ENCODE results near the gene ZFP42. TPM values are rescaled to one million over a fixed set of nuclear protein-coding genes. Genes with fewer than 3 reads are reported as not detected.

Gene ZFP42
- total RNA-seq, 2 experiments from 2014 or later: not detected

DNA sequence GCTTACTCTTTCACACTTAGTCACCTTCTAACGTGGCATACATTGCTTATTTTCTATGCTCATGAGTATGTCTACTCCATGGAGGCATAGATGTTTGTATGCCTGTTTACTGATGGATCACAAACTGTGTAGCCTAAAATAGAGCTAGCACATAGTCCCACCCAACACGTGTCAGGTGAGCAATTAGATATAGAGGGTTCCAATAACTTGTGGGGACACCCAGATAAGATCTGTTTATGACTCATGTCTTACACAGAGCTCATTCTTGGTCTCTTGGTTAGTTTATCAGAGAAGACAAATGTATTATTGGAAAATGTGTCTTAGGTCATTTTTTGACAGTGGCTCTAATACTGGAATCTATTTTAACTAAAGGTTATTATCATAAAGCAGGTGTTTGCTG lies 6.8 kb downstream of the ZFP42 start:
- Mint-ChIP-seq H3K27ac (no peak overlapping the region), H3K4me3 (no peak overlapping the region), H3K4me1 (no peaks in the 10 kb centered on the region), H3K36me3 (ENCODE audit: low read depth) (no peaks in the 10 kb centered on the region), H3K27me3 (peaks cover 3% of the 10 kb centered on the region), H3K9me3 (ENCODE audit: low read depth) (peaks cover 2% of the 10 kb centered on the region)
- ChIA-PET POLR2A (no interaction called here), CTCF (no interaction called here)
- no peak for DNase-seq
- intact Hi-C loops (cut with DNase I, micrococcal nuclease): no loop called here
- no peak for ATAC-seq

DNA sequence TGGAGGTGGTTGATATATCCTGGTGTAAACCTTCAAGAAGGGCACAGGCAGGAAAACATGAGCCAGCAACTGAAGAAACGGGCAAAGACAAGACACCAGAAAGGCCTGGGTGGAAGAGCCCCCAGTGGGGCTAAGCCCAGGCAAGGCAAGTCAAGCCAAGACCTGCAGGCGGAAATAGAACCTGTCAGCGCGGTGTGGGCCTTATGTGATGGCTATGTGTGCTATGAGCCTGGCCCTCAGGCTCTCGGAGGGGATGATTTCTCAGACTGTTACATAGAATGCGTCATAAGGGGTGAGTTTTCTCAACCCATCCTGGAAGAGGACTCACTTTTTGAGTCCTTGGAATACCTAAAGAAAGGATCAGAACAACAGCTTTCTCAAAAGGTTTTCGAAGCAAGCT lies 7.2 kb downstream of the ZFP42 start:
- no peaks in the 10 kb centered on the region for H3K4me1 Mint-ChIP-seq
- no peak overlapping the region for H3K4me3 Mint-ChIP-seq
- H3K9me3 Mint-ChIP-seq (ENCODE audit: low read depth): no peaks in the 10 kb centered on the region
- H3K36me3 Mint-ChIP-seq (ENCODE audit: low read depth): no peaks in the 10 kb centered on the region
- ATAC-seq (no peak), DNase-seq (no peak)
- POLR2A ChIA-PET: no interaction called here
- no peaks in the 10 kb centered on the region for H3K27me3 Mint-ChIP-seq
- intact Hi-C loops (cut with DNase I, micrococcal nuclease): no loop called here
- no peak overlapping the region for H3K27ac Mint-ChIP-seq
- CTCF ChIA-PET: no interaction called here

- intact Hi-C loops (cut with DNase I, micrococcal nuclease): no loop called here
- DNase-seq (no peak), ATAC-seq (no peak)
- CTCF ChIA-PET: no interaction called here
- no peak overlapping the region for H3K4me3 Mint-ChIP-seq
- no peaks in the 10 kb centered on the region for H3K4me1 Mint-ChIP-seq
- POLR2A ChIA-PET: no interaction called here
- no peaks in the 10 kb centered on the region for H3K27me3 Mint-ChIP-seq
- peaks cover 7% of the 10 kb centered on the region for H3K9me3 Mint-ChIP-seq (ENCODE audit: low read depth)
- no peak overlapping the region for H3K27ac Mint-ChIP-seq
- H3K36me3 Mint-ChIP-seq (ENCODE audit: low read depth): no peaks in the 10 kb centered on the region
Observed at GRCh38 chr4:188005561-188005960, 10.0 kb downstream of the ZFP42 start.

- ChIA-PET CTCF (interaction anchor here (0.6 kb wide), 1 partner anchor 31 kb away, joined by 3 read pairs; no protein-coding TSS in a partner anchor), POLR2A (no interaction called here)
- Mint-ChIP-seq H3K27ac (no peak overlapping the region), H3K9me3 (ENCODE audit: low read depth) (peaks cover 7% of the 10 kb centered on the region), H3K36me3 (ENCODE audit: low read depth) (no peaks in the 10 kb centered on the region), H3K4me1 (no peaks in the 10 kb centered on the region), H3K27me3 (no peaks in the 10 kb centered on the region), H3K4me3 (no peak overlapping the region)
- ATAC-seq (no peak), DNase-seq (no peak)
- intact Hi-C loops (cut with DNase I, micrococcal nuclease): no loop called here
Observed at GRCh38 chr4:188006285-188006848, 10.8 kb downstream of the ZFP42 start.

DNA sequence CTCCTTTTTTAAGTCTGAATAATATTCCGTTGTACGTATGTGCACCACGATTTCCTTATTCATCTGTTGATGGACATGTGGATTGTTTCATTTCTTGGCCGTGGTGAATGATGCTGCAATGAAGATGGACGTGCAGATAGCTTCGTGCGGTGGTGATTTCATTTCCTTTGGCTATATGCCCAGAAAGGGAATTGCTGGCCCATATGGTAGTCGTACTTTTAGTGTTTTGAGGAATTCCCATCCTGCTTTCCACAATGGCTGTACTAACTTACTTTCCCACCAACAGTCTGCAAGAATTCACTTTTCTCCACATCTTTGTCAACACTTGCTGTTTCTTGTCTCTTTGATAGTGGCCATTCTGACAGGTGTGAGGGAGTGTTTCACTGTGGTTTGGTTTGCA lies 12.8 kb downstream of the ZFP42 start:
- CTCF ChIA-PET: no interaction called here
- Mint-ChIP-seq H3K27ac (no peak overlapping the region), H3K4me1 (no peaks in the 10 kb centered on the region), H3K27me3 (no peaks in the 10 kb centered on the region), H3K4me3 (no peak overlapping the region), H3K9me3 (ENCODE audit: low read depth) (peaks cover 7% of the 10 kb centered on the region), H3K36me3 (ENCODE audit: low read depth) (no peaks in the 10 kb centered on the region)
- ATAC-seq: no peak
- no peak for DNase-seq
- POLR2A ChIA-PET: no interaction called here
- intact Hi-C loops (cut with DNase I, micrococcal nuclease): no loop called here

GRCh38 chr4:188012426-188012945 lies 16.9 kb downstream of the ZFP42 start:
- H3K4me1 Mint-ChIP-seq: no peaks in the 10 kb centered on the region
- H3K36me3 Mint-ChIP-seq (ENCODE audit: low read depth): no peaks in the 10 kb centered on the region
- DNase-seq (no peak), ATAC-seq (no peak)
- H3K4me3 Mint-ChIP-seq: no peak overlapping the region
- POLR2A ChIA-PET: no interaction called here
- CTCF ChIA-PET: no interaction called here
- no peaks in the 10 kb centered on the region for H3K27me3 Mint-ChIP-seq
- H3K9me3 Mint-ChIP-seq (ENCODE audit: low read depth): peaks cover 7% of the 10 kb centered on the region
- no peak overlapping the region for H3K27ac Mint-ChIP-seq
- intact Hi-C loops (cut with DNase I, micrococcal nuclease): no loop called here

DNA sequence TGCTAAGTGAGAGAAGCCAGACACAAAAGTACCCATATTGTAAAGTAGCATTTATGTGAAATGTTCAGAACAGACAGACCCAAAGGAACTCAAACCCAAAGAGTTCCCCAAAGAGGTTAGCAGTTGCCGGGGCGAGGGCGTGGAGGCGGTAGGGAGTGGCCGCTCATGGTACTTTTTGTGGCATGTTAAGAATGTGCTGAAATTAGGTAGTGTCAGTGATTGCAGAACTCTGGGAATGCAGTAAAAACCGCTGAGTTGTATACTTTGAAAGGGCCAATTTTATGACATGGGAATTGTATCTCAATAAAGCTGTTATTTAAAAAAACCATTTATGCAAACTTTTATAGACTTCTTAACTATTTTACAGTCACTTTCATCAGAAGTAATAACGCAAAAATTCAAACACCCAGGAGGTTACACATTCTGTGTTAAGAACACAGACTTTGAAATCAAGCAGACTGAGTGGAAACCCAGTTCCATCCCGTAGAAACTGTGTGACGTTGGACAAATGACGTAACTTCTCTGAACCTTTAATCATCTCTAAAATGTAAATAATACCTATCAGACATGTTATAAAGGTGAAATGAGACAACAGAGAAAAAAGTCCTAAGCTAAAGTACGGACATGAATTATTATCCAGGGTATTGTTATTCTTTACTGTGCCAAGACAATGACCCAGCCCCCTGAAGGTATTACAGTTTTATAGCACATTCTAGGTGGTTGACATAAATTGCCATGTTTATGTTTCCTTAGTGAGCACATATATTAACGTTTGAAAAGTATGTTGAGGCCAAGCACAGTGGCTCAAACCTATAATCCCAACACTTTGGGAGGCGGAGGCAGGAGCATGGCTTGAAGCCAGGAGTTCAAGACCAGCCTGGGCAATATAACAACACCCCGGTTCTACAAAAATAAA lies 19.7 kb downstream of the ZFP42 start:
- ATAC-seq (no peak), DNase-seq (no peak)
- H3K4me1 Mint-ChIP-seq: no peaks in the 10 kb centered on the region
- no peak overlapping the region for H3K27ac Mint-ChIP-seq
- H3K9me3 Mint-ChIP-seq (ENCODE audit: low read depth): no peaks in the 10 kb centered on the region
- CTCF ChIA-PET: no interaction called here
- intact Hi-C loops (cut with DNase I, micrococcal nuclease): no loop called here
- H3K27me3 Mint-ChIP-seq: no peaks in the 10 kb centered on the region
- H3K4me3 Mint-ChIP-seq: no peak overlapping the region
- POLR2A ChIA-PET: no interaction called here
- H3K36me3 Mint-ChIP-seq (ENCODE audit: low read depth): no peaks in the 10 kb centered on the region

DNA sequence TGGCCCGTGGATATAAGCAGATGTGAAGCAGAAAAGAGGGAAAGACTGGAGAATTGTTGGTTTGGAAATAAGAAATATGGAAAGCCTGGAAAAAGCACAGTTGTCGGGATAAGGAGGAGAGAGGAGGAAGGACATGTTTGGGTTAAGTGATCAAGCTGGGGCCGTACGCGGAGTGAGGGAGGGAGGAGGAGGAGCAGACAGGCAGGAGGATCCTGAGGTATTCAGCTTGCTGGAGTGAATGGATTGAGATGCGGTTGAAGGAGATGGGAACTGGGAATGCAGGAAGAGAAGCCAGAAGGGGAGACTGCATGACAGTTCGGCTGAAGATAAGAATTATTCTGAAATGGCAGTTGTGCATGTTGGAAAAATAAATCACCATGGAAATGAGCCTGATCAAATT lies 21.2 kb downstream of the ZFP42 start:
- H3K36me3 Mint-ChIP-seq (ENCODE audit: low read depth): no peaks in the 10 kb centered on the region
- CTCF ChIA-PET: no interaction called here

GRCh38 chr4:188018262-188018661 lies 22.7 kb downstream of the ZFP42 start:
- intact Hi-C loops (cut with DNase I, micrococcal nuclease): no loop called here
- H3K36me3 Mint-ChIP-seq (ENCODE audit: low read depth): no peaks in the 10 kb centered on the region
- DNase-seq (no peak), ATAC-seq (no peak)
- CTCF ChIA-PET: no interaction called here
- peaks cover 7% of the 10 kb centered on the region for H3K9me3 Mint-ChIP-seq (ENCODE audit: low read depth)
- H3K4me1 Mint-ChIP-seq: no peaks in the 10 kb centered on the region
- H3K27ac Mint-ChIP-seq: no peak overlapping the region
- no peaks in the 10 kb centered on the region for H3K27me3 Mint-ChIP-seq
- H3K4me3 Mint-ChIP-seq: no peak overlapping the region
- POLR2A ChIA-PET: no interaction called here

More for the DNA sequence above, 21.2 kb downstream of the ZFP42 start:
- DNase-seq (no peak), ATAC-seq (no peak)
- no peak overlapping the region for H3K27ac Mint-ChIP-seq
- H3K9me3 Mint-ChIP-seq (ENCODE audit: low read depth): peaks cover 3% of the 10 kb centered on the region
- H3K4me1 Mint-ChIP-seq: no peaks in the 10 kb centered on the region
- H3K27me3 Mint-ChIP-seq: no peaks in the 10 kb centered on the region
- no peak overlapping the region for H3K4me3 Mint-ChIP-seq
- intact Hi-C loops (cut with DNase I, micrococcal nuclease): no loop called here
- POLR2A ChIA-PET: no interaction called here

GRCh38 chr4:188021548-188022249 lies 26.1 kb downstream of the ZFP42 start:
- no peaks in the 10 kb centered on the region for H3K4me1 Mint-ChIP-seq
- H3K36me3 Mint-ChIP-seq (ENCODE audit: low read depth): no peaks in the 10 kb centered on the region
- POLR2A ChIA-PET: no interaction called here
- intact Hi-C loops (cut with DNase I, micrococcal nuclease): no loop called here
- no peaks in the 10 kb centered on the region for H3K27me3 Mint-ChIP-seq
- CTCF ChIA-PET: no interaction called here
- DNase-seq: no peak
- ATAC-seq: no peak
- H3K4me3 Mint-ChIP-seq: no peak overlapping the region
- H3K27ac Mint-ChIP-seq: no peak overlapping the region
- peaks cover 7% of the 10 kb centered on the region for H3K9me3 Mint-ChIP-seq (ENCODE audit: low read depth)

DNA sequence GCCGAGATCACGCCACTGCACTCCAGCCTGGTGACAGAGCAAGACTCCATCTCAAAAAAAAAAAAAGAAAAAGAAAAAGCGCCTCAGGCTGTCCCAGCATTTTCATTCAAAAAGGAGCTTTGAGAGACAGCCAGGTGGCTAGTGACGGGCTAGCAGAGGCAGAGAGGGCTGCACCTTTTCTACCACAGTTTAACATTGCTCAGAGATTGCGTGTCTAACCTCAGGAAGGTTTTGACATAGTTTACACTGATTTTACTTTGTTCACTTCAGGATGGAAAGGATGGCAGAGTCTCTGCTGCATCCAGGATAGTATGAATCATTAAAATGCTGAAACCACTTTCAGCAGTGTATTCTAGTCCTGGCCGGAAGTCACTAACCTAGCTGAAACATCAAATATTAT lies 28.1 kb downstream of the ZFP42 start:
- ChIA-PET POLR2A (no interaction called here), CTCF (no interaction called here)
- Mint-ChIP-seq H3K27ac (no peak overlapping the region), H3K4me3 (no peak overlapping the region), H3K9me3 (ENCODE audit: low read depth) (peaks cover 11% of the 10 kb centered on the region), H3K4me1 (no peaks in the 10 kb centered on the region), H3K36me3 (ENCODE audit: low read depth) (no peaks in the 10 kb centered on the region), H3K27me3 (no peaks in the 10 kb centered on the region)
- intact Hi-C loops (cut with DNase I, micrococcal nuclease): no loop called here
- no peak for DNase-seq
- ATAC-seq: no peak

DNA sequence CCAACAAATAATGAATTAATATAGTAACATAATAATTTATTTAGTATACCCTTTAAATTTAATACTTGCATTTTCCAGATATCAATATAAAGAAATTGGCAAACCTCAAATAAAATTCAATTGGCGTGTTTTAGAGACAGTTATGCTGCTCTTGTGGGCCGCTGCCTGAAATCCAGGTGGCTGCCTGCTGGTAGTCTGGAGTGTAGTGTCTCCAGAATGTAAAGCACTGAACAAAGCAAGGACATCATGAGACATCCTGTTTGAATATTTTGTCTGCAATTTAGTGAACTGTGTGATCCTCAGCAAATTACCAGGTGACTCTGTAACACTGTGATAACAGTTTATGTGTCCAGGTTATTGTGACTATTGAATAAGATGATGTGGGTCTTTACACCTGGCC lies 29.9 kb downstream of the ZFP42 start:
- no peak for DNase-seq
- POLR2A ChIA-PET: no interaction called here
- H3K4me3 Mint-ChIP-seq: no peak overlapping the region
- CTCF ChIA-PET: no interaction called here
- no peaks in the 10 kb centered on the region for H3K36me3 Mint-ChIP-seq (ENCODE audit: low read depth)
- H3K4me1 Mint-ChIP-seq: no peaks in the 10 kb centered on the region
- peaks cover 14% of the 10 kb centered on the region for H3K9me3 Mint-ChIP-seq (ENCODE audit: low read depth)
- ATAC-seq: no peak
- no peaks in the 10 kb centered on the region for H3K27me3 Mint-ChIP-seq
- intact Hi-C loops (cut with DNase I, micrococcal nuclease): no loop called here
- H3K27ac Mint-ChIP-seq: no peak overlapping the region
